H1 (cell line): Measurements from ENCODE around the gene PPP1R2. TPM values are rescaled to one million over a fixed set of nuclear protein-coding genes. Genes with fewer than 3 reads are reported as not detected.
A peak's percentile ranks its signal among the peaks of the same experiment; 100 is the strongest.

Experiments used
- CTCF ChIA-PET: fragments of 300-600 bp; sonication (Branson Sonifier 250); formaldehyde crosslinking; loops from one replicate; lab custom pipeline; 2021; ENCODE audit not compliant: partially characterized antibody; lab: Charles Lee
- POLR2A ChIA-PET: fragments of 300-600 bp; sonication (Branson Sonifier 250); formaldehyde crosslinking; loops from one replicate; lab custom pipeline; 2021; ENCODE audit warnings: inconsistent platforms; ENCODE audit not compliant: partially characterized antibody; lab: Charles Lee
- DNase-seq, 2 experiments: peaks; one replicate each; pipeline versions ENCODE4 v3.0.0 to v3.0.0-alpha.2; 2010 to 2022; ENCODE audit warnings: low spot score in 2 of 2, low read depth in 1 of 2, mixed read lengths in 1 of 2
- FAIRE-seq: peaks from 2 replicates; lab custom pipeline; 2011; peaks lifted over from hg19 to GRCh38; lab: Jason Lieb, UNC
- H2AFZ ChIP-seq: 2 replicates; pipeline ENCODE4 v1.8.1; 2012; ENCODE audit warnings: low read length, inconsistent platforms
- H2AK5ac ChIP-seq: 2 replicates; pipeline ENCODE4 v1.6.1; 2013; ENCODE audit warnings: low read depth, low read length
- H2BK120ac ChIP-seq: replicated peaks from 2 replicates; pipeline ENCODE3; 2013; ENCODE audit warnings: low read depth, low read length, inconsistent platforms
- H2BK12ac ChIP-seq: 2 replicates; pipeline ENCODE4 v1.6.1; 2013; ENCODE audit warnings: low read depth, low read length
- H2BK15ac ChIP-seq: 2 replicates; pipeline ENCODE4 v1.6.1; 2013; ENCODE audit warnings: low read length
- H2BK20ac ChIP-seq: 2 replicates; pipeline ENCODE4 v1.6.1; 2013; ENCODE audit warnings: low read length
- H2BK5ac ChIP-seq: 2 replicates; pipeline ENCODE4 v1.6.1; 2013; ENCODE audit warnings: low read depth, low read length
- H3K14ac ChIP-seq: 2 replicates; pipeline ENCODE4 v1.6.1; 2013; ENCODE audit warnings: inconsistent platforms; ENCODE audit not compliant: insufficient read length
- H3K18ac ChIP-seq: 2 replicates; pipeline ENCODE4 v1.6.1; 2013; ENCODE audit warnings: low read length; ENCODE audit errors: extremely low read depth
- H3K23ac ChIP-seq: 2 replicates; pipeline ENCODE4 v1.6.1; 2013; ENCODE audit warnings: inconsistent platforms; ENCODE audit not compliant: insufficient read length
- H3K23me2 ChIP-seq: 2 replicates; pipeline ENCODE4 v1.6.1; 2013; ENCODE audit warnings: low read depth, low read length
- H3K27ac ChIP-seq: 2 replicates; pipeline ENCODE4 v1.6.1; 2011; ENCODE audit warnings: low read depth, low read length, inconsistent platforms
- H3K27me3 ChIP-seq, 4 experiments: replicated peaks in 1 of 4; 1 replicate in 1 of 4; 2 replicates in 3 of 4; pipeline versions ENCODE4 v1.6.1 to v1.8.1; 2011 to 2013; ENCODE audit warnings: low read length in 3 of 4, mild to moderate bottlenecking in 3 of 4, inconsistent platforms in 2 of 4, mixed read lengths in 2 of 4, moderate library complexity in 1 of 4; ENCODE audit not compliant: control insufficient read depth in 3 of 4, insufficient read depth in 3 of 4; ENCODE audit errors: extremely low read depth in 1 of 4
- H3K36me3 ChIP-seq, 4 experiments: 2 replicates each; pipeline versions ENCODE4 v1.6.1 to v1.8.1; 2011 to 2013; ENCODE audit warnings: mild to moderate bottlenecking in 4 of 4, low read length in 3 of 4, moderate library complexity in 2 of 4, control low read depth in 1 of 4, inconsistent platforms in 1 of 4; ENCODE audit not compliant: insufficient read depth in 4 of 4, control insufficient read depth in 2 of 4
- H3K4ac ChIP-seq: replicated peaks from 2 replicates; pipeline ENCODE3; 2013; ENCODE audit warnings: low read length, low read depth, mixed read lengths, inconsistent platforms; ENCODE audit not compliant: insufficient read length
- H3K4me1 ChIP-seq, 4 experiments: replicated peaks in 1 of 4; 1 replicate in 1 of 4; 2 replicates in 3 of 4; pipeline versions ENCODE4 v1.6.1 to v1.8.1; 2011 to 2013; ENCODE audit warnings: low read length in 3 of 4, inconsistent platforms in 2 of 4, mixed read lengths in 1 of 4; ENCODE audit not compliant: insufficient read depth in 4 of 4, control insufficient read depth in 3 of 4
- H3K4me2 ChIP-seq, 2 experiments: 2 replicates each; pipeline versions ENCODE4 v1.6.1 to v1.8.1; 2011 to 2013; ENCODE audit warnings: low read depth in 2 of 2, low read length in 2 of 2, control low read depth in 1 of 2, inconsistent platforms in 1 of 2, mild to moderate bottlenecking in 1 of 2; ENCODE audit not compliant: insufficient read depth in 1 of 2
- H3K4me3 ChIP-seq, 4 experiments: fragments of 200-600, 300-600 bp in 1 of 4; sonication (generic), shearing (Covaris generic), sonication (Bioruptor Twin) in 1 of 4; 2 replicates each; pipeline versions ENCODE4 v1.5.1 to v1.8.1; 2011 to 2016; ENCODE audit warnings: low read length in 4 of 4, low read depth in 3 of 4, control low read depth in 2 of 4, inconsistent platforms in 2 of 4, mild to moderate bottlenecking in 2 of 4, mixed read lengths in 1 of 4, moderate library complexity in 1 of 4; ENCODE audit not compliant: insufficient read depth in 2 of 4; ENCODE audit errors: extremely low read depth in 1 of 4
- H3K56ac ChIP-seq: replicated peaks from 2 replicates; pipeline ENCODE3; 2013; ENCODE audit warnings: low read depth, mild to moderate bottlenecking, mixed read lengths, low read length, inconsistent platforms; ENCODE audit not compliant: insufficient read length
- H3K79me1 ChIP-seq: 2 replicates; pipeline ENCODE4 v1.6.1; 2013; ENCODE audit warnings: low read depth, low read length, control low read depth
- H3K79me2 ChIP-seq, 2 experiments: 2 replicates each; pipeline versions ENCODE4 v1.6.1 to v1.8.1; 2012 to 2013; ENCODE audit warnings: low read length in 2 of 2, mild to moderate bottlenecking in 2 of 2, inconsistent platforms in 1 of 2; ENCODE audit not compliant: insufficient read depth in 2 of 2, control insufficient read depth in 1 of 2
- H3K9ac ChIP-seq, 4 experiments: replicated peaks in 1 of 4; 1 replicate in 1 of 4; 2 replicates in 3 of 4; pipeline versions ENCODE4 v1.6.1 to v1.8.1; 2011 to 2013; ENCODE audit warnings: low read depth in 3 of 4, low read length in 3 of 4, control low read depth in 2 of 4, mild to moderate bottlenecking in 2 of 4, moderate library complexity in 2 of 4, inconsistent platforms in 1 of 4; ENCODE audit errors: extremely low read depth in 1 of 4
- H3K9me3 ChIP-seq, 2 experiments: 2 replicates each; pipeline versions ENCODE4 v1.6.1 to v1.8.1; 2012 to 2013; ENCODE audit warnings: mild to moderate bottlenecking in 2 of 2, moderate library complexity in 2 of 2, control low read depth in 1 of 2, inconsistent platforms in 1 of 2, low read depth in 1 of 2, low read length in 1 of 2, mixed read lengths in 1 of 2; ENCODE audit not compliant: insufficient read depth in 2 of 2
- H4K20me1 ChIP-seq, 2 experiments: replicated peaks in 1 of 2; 2 replicates each; pipeline versions ENCODE3 to v1.8.1; 2011 to 2013; ENCODE audit warnings: inconsistent platforms in 2 of 2, low read length in 2 of 2, mild to moderate bottlenecking in 1 of 2; ENCODE audit not compliant: insufficient read depth in 2 of 2, control insufficient read depth in 1 of 2
- H4K5ac ChIP-seq: 2 replicates; pipeline ENCODE4 v1.6.1; 2013; ENCODE audit warnings: low read length, low read depth, mixed read lengths, inconsistent platforms; ENCODE audit not compliant: insufficient read length
- H4K8ac ChIP-seq: 2 replicates; pipeline ENCODE4 v1.8.0; 2013; ENCODE audit warnings: mild to moderate bottlenecking, moderate library complexity, low read length, inconsistent platforms; ENCODE audit not compliant: insufficient read depth; ENCODE audit errors: extremely low read depth
- H4K91ac ChIP-seq: replicated peaks from 2 replicates; pipeline ENCODE3; 2013; ENCODE audit warnings: low read length, mixed read lengths, inconsistent platforms; ENCODE audit not compliant: insufficient read length
- CTBP2 ChIP-seq: IDR thresholded peaks from 2 replicates; pipeline ENCODE4 v1.7.0; 2011; ENCODE audit warnings: borderline replicate concordance, mild to moderate bottlenecking, moderate library complexity, mixed read lengths, low read length; ENCODE audit not compliant: insufficient read depth, insufficient read length
- E2F6 ChIP-seq: IDR thresholded peaks from 2 replicates; pipeline ENCODE4 v1.6.1; 2012; ENCODE audit warnings: inconsistent platforms
- GTF2F1 ChIP-seq: IDR thresholded peaks from 2 replicates; pipeline ENCODE4 v1.6.1; 2012; ENCODE audit warnings: low read depth, low read length, improper control_type of control experiment, borderline replicate concordance
- HDAC2 ChIP-seq, 2 experiments: fragments of 300-600 bp in 1 of 2; sonication (generic) in 1 of 2; IDR thresholded peaks; 2 replicates each; pipeline ENCODE4 v1.6.1; 2011 to 2012; ENCODE audit warnings: low read depth in 2 of 2, low read length in 2 of 2, mild to moderate bottlenecking in 2 of 2, moderate library complexity in 2 of 2, borderline replicate concordance in 1 of 2, inconsistent platforms in 1 of 2
- JUND ChIP-seq: IDR thresholded peaks from 2 replicates; pipeline ENCODE4 v1.6.1; 2011; ENCODE audit warnings: mild to moderate bottlenecking, improper control_type of control experiment, low read length
- NANOG ChIP-seq: IDR thresholded peaks from 2 replicates; pipeline ENCODE4 v1.6.1; 2011; ENCODE audit warnings: low read length, low read depth, mild to moderate bottlenecking, inconsistent platforms; ENCODE audit not compliant: insufficient read depth, poor library complexity, severe bottlenecking
- POU5F1 ChIP-seq: IDR thresholded peaks from 2 replicates; pipeline ENCODE4 v1.6.1; 2011; ENCODE audit warnings: low read depth, mild to moderate bottlenecking, low read length, moderate library complexity
- RAD21 ChIP-seq, 2 experiments: IDR thresholded peaks in 1 of 2; conservative IDR thresholded peaks in 1 of 2; 2 replicates each; pipeline ENCODE4 v1.6.1; 2011; ENCODE audit warnings: low read depth in 2 of 2, low read length in 2 of 2, improper control_type of control experiment in 1 of 2, inconsistent platforms in 1 of 2, mild to moderate bottlenecking in 1 of 2, moderate library complexity in 1 of 2
- SP4 ChIP-seq: IDR thresholded peaks from 2 replicates; pipeline ENCODE4 v1.6.1; 2012; ENCODE audit warnings: low read length, inconsistent platforms
- TAF7 ChIP-seq: optimal IDR thresholded peaks from 2 replicates; pipeline ENCODE3; 2011; ENCODE audit warnings: low read depth, mild to moderate bottlenecking, inconsistent platforms, low read length, moderate library complexity, borderline replicate concordance
- WGBS, 2 experiments: shearing (Covaris generic) in 1 of 2; methylation state at CpG; one replicate each; pipeline versions ENCODE4 v1.1.6 to v1.1.7; 2013 to 2015; ENCODE audit warnings: low lambda C conversion rate in 2 of 2, mixed read lengths in 2 of 2, inconsistent platforms in 1 of 2, low coverage in 1 of 2, missing lambda C conversion rate in 1 of 2; ENCODE audit not compliant: insufficient replicate concordance in 2 of 2, insufficient coverage in 1 of 2, insufficient read length in 1 of 2; ENCODE audit errors: extremely low coverage in 1 of 2, missing lambda C conversion rate in 1 of 2; 5-methylcytosine and 5-hydroxymethylcytosine counted together
- polyA plus RNA-seq, 7 experiments: library from polyadenylated mRNA; depleted of rRNA in 3 of 7; stranded (reverse) in 5 of 7; unstranded in 2 of 7; fragments of >200 nt in 5 of 7; fragments of 200-250 nt in 2 of 7; gene quantifications; 1 replicate in 5 of 7; 2 replicates in 1 of 7; 4 replicates in 1 of 7; pipeline versions ENCODE4 v1.2.1 to v1.2.3, GENCODE V29; 2011 to 2013; ENCODE audit warnings: missing spikeins in 2 of 7, mixed read lengths in 2 of 7
- total RNA-seq: library from RNA; stranded (reverse); fragmentation: NEBNext Ultra II Directional; extraction: Animal tissue kit (Norgen Biotek cat#: 25700); gene quantifications from 2 replicates; pipeline ENCODE4 v1.2.1, GENCODE V29; 2021

The PPP1R2 gene
- total and polyA plus RNA-seq, 2 of the 8 experiments (the other 6 are each of a cell fraction or from before 2014, with no cell fraction given) = 14.0 to 26.5 TPM

GRCh38 chr3:195573611-195574496 lies 30.7 kb upstream of the PPP1R2 start:
- no peak overlapping the region for H3K9ac ChIP-seq
- no peak overlapping the region for H2BK12ac ChIP-seq
- no peak overlapping the region for H3K56ac ChIP-seq
- DNase-seq (no peak), FAIRE-seq (no peak)
- H2BK120ac ChIP-seq = no peak overlapping the region
- no peaks in the 10 kb centered on the region for H3K23me2 ChIP-seq
- H3K14ac ChIP-seq = no peak overlapping the region
- H3K79me2 ChIP-seq = no peaks in the 10 kb centered on the region
- ChIA-PET CTCF (interaction anchor here (0.6 to 1.9 kb wide), 2 partner anchors 9 to 365 kb away, joined by 3 to 5 read pairs; partner anchors contain the start of gene APOD), POLR2A (no interaction called here)
- H3K18ac ChIP-seq = no peak overlapping the region
- H2BK20ac ChIP-seq = no peak overlapping the region
- H3K4me3 ChIP-seq = no peak overlapping the region
- no peaks in the 10 kb centered on the region for H3K27me3 ChIP-seq
- H3K4me2 ChIP-seq = peak overlapping the region in 1 of 2 experiments; percentile 22; a peak in 1 of 4 replicates
- H2BK5ac ChIP-seq = no peak overlapping the region
- 84% methylated on average over 19 of the region's 19 CpGs; no CpG with 5 or more reads in 1 of the 2 experiments for WGBS, 2 experiments
- no peak overlapping the region for H2AK5ac ChIP-seq
- no peak overlapping the region; the same call in 1 of the 2 replicates for H4K8ac ChIP-seq
- peaks cover 0 to 6% (median 3%) of the 10 kb centered on the region in 4 experiments; a peak in 4 of 7 replicates for H3K4me1 ChIP-seq
- peak overlapping the region; percentile 46 for H4K91ac ChIP-seq
- no peaks in the 10 kb centered on the region; a peak in 1 of 4 replicates for H3K9me3 ChIP-seq
- no peak overlapping the region for H4K5ac ChIP-seq
- no peaks in the 10 kb centered on the region for H4K20me1 ChIP-seq
- H3K79me1 ChIP-seq = no peaks in the 10 kb centered on the region
- peak overlapping the region; percentile 83 for H2AFZ ChIP-seq
- no peak overlapping the region for H3K23ac ChIP-seq
- no peak overlapping the region for H2BK15ac ChIP-seq
- H3K4ac ChIP-seq = no peak overlapping the region
- H3K36me3 ChIP-seq = no peaks in the 10 kb centered on the region
- no peak overlapping the region for H3K27ac ChIP-seq
- no peak for TF ChIP-seq RAD21 (IDR thresholded peaks at IDR 0.05 in 1 of 2, conservative IDR thresholded peaks at IDR 0.05 in 1 of 2; ENCODE audit: low read depth in 2 of 2, low read length in 2 of 2)
- TF ChIP-seq CTBP2 = no peak
- no peak for TF ChIP-seq E2F6
- TF ChIP-seq JUND = no peak
- no peak for TF ChIP-seq GTF2F1
- TF ChIP-seq SP4 = no peak
- TF ChIP-seq NANOG = no peak
- TF ChIP-seq POU5F1 = no peak
- TF ChIP-seq TAF7 = no peak
- TF ChIP-seq HDAC2 (IDR thresholded peaks at IDR 0.05; ENCODE audit: borderline replicate concordance in 1 of 2, low read depth in 2 of 2, low read length in 2 of 2) = no peak
